Measurements from ENCODE around the gene PDE3B.
"Not testable (repeated sequence)": the region's sequence is repeated elsewhere in the genome, so short reads cannot be mapped to it uniquely, and the experiment has no call there.

The PDE3B gene

GRCh38 chr11:14643697-14644225 is at the start of gene PDE3B:
TSS of gene PDE3B (plus strand) at chr11:14643804. CDS start at chr11:14644076, 272 bp downstream.
- peak within 1 kb of the TSS; percentile 59 for H3K4me3 ChIP-seq (ENCODE audit: low read depth, low read length)
- in situ Hi-C loops (cut with HindIII; ENCODE audit: low sequenced_read_pairs): no loop called here
- peak; percentile 4 for TF ChIP-seq CTCF (IDR thresholded peaks at IDR 0.05; ENCODE audit: low read depth, low read length)
- peak; percentile 32 for DNase-seq (ENCODE audit: low read depth, low spot score)

GRCh38 chr11:14595261-14595660 is 48.3 kb upstream of the PDE3B start:
- in situ Hi-C loops (cut with HindIII; ENCODE audit: low sequenced_read_pairs); DNase-seq (ENCODE audit: low read depth, low spot score); H3K4me3 ChIP-seq (ENCODE audit: low read depth, low read length): not testable (repeated sequence)

GRCh38 chr11:14607713-14608112 is 35.9 kb upstream of the PDE3B start:
- TF ChIP-seq CTCF (IDR thresholded peaks at IDR 0.05; ENCODE audit: low read depth, low read length): no peak
- in situ Hi-C loops (cut with HindIII; ENCODE audit: low sequenced_read_pairs): no loop called here
- H3K4me3 ChIP-seq (ENCODE audit: low read depth, low read length): no peak overlapping the region
- no peak for DNase-seq (ENCODE audit: low read depth, low spot score)

- in situ Hi-C loops (cut with HindIII; ENCODE audit: low sequenced_read_pairs): no loop called here
- H3K4me3 ChIP-seq (ENCODE audit: low read depth, low read length): no peak overlapping the region
- no peak for TF ChIP-seq CTCF (IDR thresholded peaks at IDR 0.05; ENCODE audit: low read depth, low read length)
- no peak for DNase-seq (ENCODE audit: low read depth, low spot score)
Observed at GRCh38 chr11:14609902-14610301, 33.7 kb upstream of the PDE3B start.

- H3K4me3 ChIP-seq (ENCODE audit: low read depth, low read length): no peak overlapping the region
Observed at GRCh38 chr11:14611939-14612338, 31.7 kb upstream of the PDE3B start.

GRCh38 chr11:14612694-14613093 is 30.9 kb upstream of the PDE3B start:
- in situ Hi-C loops (cut with HindIII; ENCODE audit: low sequenced_read_pairs): no loop called here
- no peak for DNase-seq (ENCODE audit: low read depth, low spot score)
- no peak overlapping the region for H3K4me3 ChIP-seq (ENCODE audit: low read depth, low read length)
- TF ChIP-seq CTCF (IDR thresholded peaks at IDR 0.05; ENCODE audit: low read depth, low read length): no peak

More at GRCh38 chr11:14611939-14612338, 31.7 kb upstream of the PDE3B start:
- no peak for DNase-seq (ENCODE audit: low read depth, low spot score)
- in situ Hi-C loops (cut with HindIII; ENCODE audit: low sequenced_read_pairs): no loop called here
- no peak for TF ChIP-seq CTCF (IDR thresholded peaks at IDR 0.05; ENCODE audit: low read depth, low read length)

GRCh38 chr11:14614091-14614622 is 29.4 kb upstream of the PDE3B start:
- TF ChIP-seq CTCF (IDR thresholded peaks at IDR 0.05; ENCODE audit: low read depth, low read length): no peak
- in situ Hi-C loops (cut with HindIII; ENCODE audit: low sequenced_read_pairs): no loop called here
- DNase-seq (ENCODE audit: low read depth, low spot score): no peak
- H3K4me3 ChIP-seq (ENCODE audit: low read depth, low read length): no peak overlapping the region
